Thoracic aorta (tissue), 2 donors: ENCODE data around the gene FXYD3. TPM values are rescaled to one million over a fixed set of nuclear protein-coding genes. Genes with fewer than 3 reads are reported as not detected.

Experiments used
- ATAC-seq: fragments of 150-250 bp; one replicate; pipeline ENCODE4 v1.8.0; 2017; ENCODE audit warnings: low read depth; ENCODE audit not compliant: insufficient number of reproducible peaks, low FRiP score
- DNase-seq: peaks from one replicate; pipeline ENCODE4 v3.0.0-alpha.2; 2020; ENCODE audit warnings: low spot score
- H3K27ac ChIP-seq, 2 donors: fragments of 200-600 bp; sonication (generic); 1 replicate in 1 of 2; 2 replicates in 1 of 2; pipeline ENCODE4 v1.5.1; 2016; ENCODE audit warnings: mild to moderate bottlenecking in 2 of 2, moderate library complexity in 2 of 2
- H3K27me3 ChIP-seq: fragments of 200-600 bp; sonication (generic); replicated peaks from 2 replicates; pipeline ENCODE4 v1.6.0; 2016; ENCODE audit warnings: mild to moderate bottlenecking; ENCODE audit not compliant: insufficient read depth
- H3K36me3 ChIP-seq: fragments of 200-600 bp; sonication (generic); one replicate; pipeline ENCODE4 v1.5.1; 2016
- H3K4me1 ChIP-seq, 2 donors: fragments of 200-600 bp; sonication (generic); 1 replicate in 1 of 2; 2 replicates in 1 of 2; pipeline versions ENCODE4 v1.5.1 to v1.6.0; 2016; ENCODE audit warnings: low read depth in 2 of 2, mild to moderate bottlenecking in 1 of 2; ENCODE audit not compliant: control insufficient read depth in 1 of 2
- H3K4me3 ChIP-seq: fragments of 200-600 bp; sonication (generic); 2 replicates; pipeline ENCODE4 v1.5.1; 2016; ENCODE audit warnings: mild to moderate bottlenecking
- H3K9me3 ChIP-seq: fragments of 200-600 bp; sonication (generic); 2 replicates; pipeline ENCODE4 v1.5.1; 2016
- CTCF ChIP-seq: fragments of 200-600 bp; sonication (generic); IDR thresholded peaks from one replicate; pipeline ENCODE4 v1.5.1; 2019; ENCODE audit warnings: antibody characterized with exemption
- total RNA-seq, 2 donors: library from RNA; depleted of rRNA; stranded (reverse); fragments of >200 nt; gene quantifications; one replicate each; pipeline versions ENCODE4 v1.1.0 to v1.2.3, GENCODE V29; 2016

Gene FXYD3
- total RNA-seq, 2 donors from 2014 or later: 0.68 to 6.4 TPM

DNA sequence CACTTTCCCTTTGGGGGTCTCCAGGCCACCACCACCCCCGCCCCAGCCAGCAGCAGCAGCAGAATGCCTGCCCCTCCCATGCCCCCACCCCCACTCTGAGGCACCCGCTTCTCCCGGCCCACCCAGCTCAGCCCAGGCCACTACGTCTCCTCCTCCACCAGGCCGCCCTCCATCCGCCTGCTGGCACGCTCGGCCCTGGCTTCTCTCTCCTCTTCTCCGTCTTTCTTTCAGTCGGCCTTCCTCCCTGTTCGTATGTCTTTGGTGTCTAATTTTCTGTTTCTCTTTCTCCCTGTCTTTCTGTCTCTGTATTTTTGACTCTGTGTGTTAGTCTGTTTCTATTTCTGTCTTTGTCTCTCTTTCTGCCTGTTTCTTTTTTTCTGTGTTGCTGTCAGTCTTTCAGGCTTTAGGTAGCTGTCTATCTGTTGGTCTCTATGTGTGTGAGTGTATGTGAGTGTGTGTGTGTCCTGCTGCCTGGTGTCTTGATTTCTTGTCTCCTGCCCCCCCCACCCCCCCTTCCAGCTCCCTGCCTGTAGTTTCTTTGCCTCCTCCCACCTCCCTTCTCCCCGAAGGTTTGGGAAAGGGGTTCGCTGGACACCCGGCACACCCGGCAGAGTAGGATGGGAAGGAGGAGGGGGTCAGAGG, 19.1 kb downstream of the FXYD3 start, which contains the start of gene LGI4:
Gene LGI4, minus strand, starts transcription at position 459 of the 642 bp plus-strand sequence. Its CDS starts 379 bp downstream, at position 80.
- ATAC-seq (no peak), DNase-seq (no peak)
- Histone ChIP-seq H3K36me3 (no peaks in the 10 kb centered on the region), H3K4me1 (peaks cover 4 to 28% of the 10 kb centered on the region in 2 donors), H3K27me3 (no peaks in the 10 kb centered on the region), H3K4me3 (peak within 1 kb of the TSS; percentile 62), H3K27ac (peak within 1 kb of the TSS; percentile 11 to 73), H3K9me3 (no peaks in the 10 kb centered on the region)
- no peak for TF ChIP-seq CTCF

DNA sequence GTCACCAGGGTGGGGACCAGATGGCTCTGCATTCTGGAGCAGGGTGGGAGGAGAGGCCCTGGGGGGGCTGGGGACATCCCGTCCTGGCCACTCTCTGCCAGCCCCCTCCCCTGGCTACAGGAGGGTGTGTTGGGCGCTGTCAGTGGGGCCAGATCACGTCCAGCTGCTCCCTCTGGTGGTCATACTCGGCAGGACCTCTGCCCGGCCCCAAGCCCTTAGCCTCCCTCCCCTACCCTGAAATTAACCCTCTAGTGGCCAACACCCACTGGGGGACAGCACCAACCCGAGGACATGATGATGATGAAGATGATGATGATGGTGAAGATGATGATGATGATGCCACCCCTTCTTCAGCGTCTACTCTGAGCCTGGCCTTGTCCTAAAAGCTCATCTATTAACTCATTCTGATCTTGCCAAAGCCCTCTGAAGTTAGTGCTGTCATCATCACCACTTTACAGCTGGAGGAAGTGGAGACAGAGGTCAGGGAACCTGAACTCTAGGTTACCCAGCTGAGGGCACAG, 19.8 kb downstream of the FXYD3 start:
- H3K4me1 ChIP-seq: peaks cover 9 to 35% of the 10 kb centered on the region in 2 donors
- TF ChIP-seq CTCF: peak; percentile 97
- H3K27me3 ChIP-seq: no peaks in the 10 kb centered on the region
- DNase-seq (no peak), ATAC-seq (peak; percentile 62)
- no peaks in the 10 kb centered on the region for H3K36me3 ChIP-seq
- H3K27ac ChIP-seq: peak overlapping the region; percentile 11 to 73
- H3K9me3 ChIP-seq: no peaks in the 10 kb centered on the region
- peak overlapping the region; percentile 62 for H3K4me3 ChIP-seq

- H3K4me1 ChIP-seq: peaks cover 12 to 40% of the 10 kb centered on the region in 2 donors
- no peak overlapping the region for H3K27ac ChIP-seq
- H3K4me3 ChIP-seq: no peak overlapping the region
- no peak for ATAC-seq
- DNase-seq: no peak
- TF ChIP-seq CTCF: no peak
- no peaks in the 10 kb centered on the region for H3K9me3 ChIP-seq
- H3K27me3 ChIP-seq: no peaks in the 10 kb centered on the region
- no peaks in the 10 kb centered on the region for H3K36me3 ChIP-seq
These were observed 20.6 kb downstream of the FXYD3 start for GRCh38 chr19:35136231-35136630.

DNA sequence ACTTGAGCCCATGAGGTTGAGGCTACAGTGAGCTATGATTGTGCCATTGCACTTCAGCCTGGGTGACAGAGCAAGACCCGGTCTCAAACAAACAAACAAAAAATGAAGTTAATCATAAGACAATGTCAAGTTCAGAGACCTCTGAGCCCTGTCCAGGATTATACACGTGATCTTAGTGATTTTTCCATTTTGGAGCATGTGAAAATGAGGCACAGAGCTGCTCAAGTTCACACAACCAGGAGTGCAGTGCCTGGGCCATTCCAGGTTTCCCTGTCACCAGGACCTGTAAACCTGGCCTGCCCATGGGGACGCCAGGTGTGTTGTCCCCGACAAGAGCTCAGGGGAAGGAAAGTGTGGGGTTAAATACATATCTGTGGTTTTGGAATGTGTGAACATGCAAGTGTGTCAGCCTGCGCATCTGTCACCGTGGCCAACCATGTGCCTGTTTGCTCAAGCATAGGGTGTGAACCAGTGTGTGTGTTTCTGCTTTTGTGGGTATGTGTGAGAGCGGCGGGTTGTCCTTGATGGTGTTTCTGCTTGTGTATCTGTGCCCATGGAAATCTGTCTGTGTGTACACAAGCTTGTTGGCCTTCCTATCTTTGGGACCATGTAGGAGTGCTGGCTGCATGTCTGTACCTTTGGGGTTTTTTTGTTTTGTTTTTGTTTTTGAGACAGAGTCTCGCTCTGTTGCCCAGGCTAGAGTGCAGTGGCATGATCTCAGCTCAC, 21.5 kb downstream of the FXYD3 start:
- H3K36me3 ChIP-seq: no peaks in the 10 kb centered on the region
- TF ChIP-seq CTCF: no peak
- H3K27ac ChIP-seq: no peak overlapping the region
- no peaks in the 10 kb centered on the region for H3K9me3 ChIP-seq
- H3K4me3 ChIP-seq: no peak overlapping the region
- ATAC-seq (no peak), DNase-seq (no peak)
- H3K27me3 ChIP-seq: no peaks in the 10 kb centered on the region
- peaks cover 15 to 46% of the 10 kb centered on the region in 2 donors for H3K4me1 ChIP-seq

DNA sequence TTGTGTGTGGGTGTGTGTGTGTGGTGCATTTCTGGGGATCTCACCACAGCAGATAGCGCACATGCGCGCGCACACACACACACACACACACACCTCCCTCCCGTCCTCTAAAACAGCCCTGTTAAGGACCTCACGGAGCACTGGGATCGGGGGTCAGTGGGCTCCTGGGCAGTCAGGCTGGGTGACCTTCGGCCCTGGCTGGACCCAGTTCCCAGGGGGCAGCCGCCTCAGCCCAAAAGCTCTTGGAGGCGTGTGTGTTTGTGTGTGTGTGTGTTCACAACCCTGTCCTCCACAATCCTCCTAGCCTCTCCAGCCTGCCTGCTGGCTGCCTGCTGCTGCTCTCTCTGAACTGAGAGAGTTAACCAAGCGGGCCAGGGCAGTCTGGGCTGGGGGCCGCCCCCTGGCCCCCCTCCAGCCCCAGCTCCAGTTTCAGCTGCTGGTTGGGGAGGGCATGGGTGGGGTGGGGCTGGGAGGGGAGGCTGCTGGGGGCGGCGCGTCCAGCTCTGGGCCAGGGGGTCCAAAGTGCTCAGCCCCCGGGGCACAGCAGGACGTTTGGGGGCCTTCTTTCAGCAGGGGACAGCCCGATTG, 22.8 kb downstream of the FXYD3 start, which contains the start of gene FXYD1:
Gene FXYD1, plus strand, starts transcription at position 520 of the 588 bp plus-strand sequence. CDS start 1,256 bp downstream, outside the sequence.
- H3K4me3 ChIP-seq: peak within 1 kb of the TSS; percentile 69
- H3K27me3 ChIP-seq: no peaks in the 10 kb centered on the region
- no peaks in the 10 kb centered on the region for H3K36me3 ChIP-seq
- H3K9me3 ChIP-seq: no peaks in the 10 kb centered on the region
- no peak for TF ChIP-seq CTCF
- DNase-seq (no peak), ATAC-seq (no peak)
- peak within 1 kb of the TSS; percentile 84 to 95 for H3K27ac ChIP-seq
- H3K4me1 ChIP-seq: peaks cover 19 to 52% of the 10 kb centered on the region in 2 donors
